Osteocyte (in vitro differentiated cells): Measurements from ENCODE around the gene DENND1A. TPM values are rescaled to one million over a fixed set of nuclear protein-coding genes. Genes with fewer than 3 reads are reported as not detected.
A peak's percentile ranks its signal among the peaks of the same experiment; 100 is the strongest.

Experiments used
- DNase-seq: peaks from one replicate; pipeline ENCODE4 v3.0.0; 2021; ENCODE audit warnings: mixed read lengths; ENCODE audit not compliant: unreplicated experiment; ENCODE audit errors: extremely low spot score
- H3K27ac Mint-ChIP-seq: one replicate; pipeline ENCODE4 v1.8.0; 2021; ENCODE audit warnings: mild to moderate bottlenecking, mixed read lengths; ENCODE audit not compliant: unreplicated experiment
- H3K27me3 Mint-ChIP-seq: one replicate; pipeline ENCODE4 v1.8.0; 2021; ENCODE audit warnings: mixed read lengths; ENCODE audit not compliant: unreplicated experiment
- H3K36me3 Mint-ChIP-seq: one replicate; pipeline ENCODE4 v1.8.0; 2021; ENCODE audit warnings: mixed read lengths; ENCODE audit not compliant: unreplicated experiment
- H3K4me1 Mint-ChIP-seq: one replicate; pipeline ENCODE4 v1.8.0; 2021; ENCODE audit warnings: mixed read lengths; ENCODE audit not compliant: unreplicated experiment
- H3K4me3 Mint-ChIP-seq: one replicate; pipeline ENCODE4 v1.8.0; 2021; ENCODE audit warnings: mild to moderate bottlenecking, moderate library complexity, mixed read lengths; ENCODE audit not compliant: unreplicated experiment
- H3K9me3 Mint-ChIP-seq: one replicate; pipeline ENCODE4 v1.8.0; 2021; ENCODE audit warnings: mixed read lengths; ENCODE audit not compliant: unreplicated experiment
- total RNA-seq: library from RNA; stranded (reverse); gene quantifications from 2 replicates; pipeline ENCODE4 v1.2.1, GENCODE V29; 2021
- TF ChIP-seq, protein P1 (sequence below): fragments of 200-600 bp; sonication (generic); IDR thresholded peaks from 2 replicates; pipeline ENCODE4 v1.5.0; 2021; ENCODE audit warnings: antibody characterized with exemption, mild to moderate bottlenecking, moderate library complexity

The DENND1A gene
- total RNA-seq, 1 donor from 2014 or later, result 19.8 TPM

DNA sequence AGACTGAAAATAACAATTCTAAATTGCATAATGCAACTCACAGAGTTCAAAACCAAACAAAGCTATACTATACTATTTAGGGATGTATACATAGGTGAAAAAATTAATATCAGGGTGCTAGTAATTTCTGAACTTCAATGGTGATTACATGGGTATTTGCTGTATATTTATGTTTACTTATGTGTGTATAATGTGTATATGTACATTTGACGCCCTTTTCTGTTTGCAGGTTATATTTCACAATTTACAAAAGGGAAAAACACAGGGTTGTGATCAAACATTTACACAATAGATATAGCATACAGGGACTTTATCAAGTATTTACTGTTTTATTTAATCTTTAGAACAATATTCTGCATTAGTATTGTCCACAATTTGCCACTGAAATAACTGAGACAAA is 184.0 kb downstream of the DENND1A start:
- Mint-ChIP-seq H3K4me1 (peaks cover 38% of the 10 kb centered on the region), H3K9me3 (no peaks in the 10 kb centered on the region), H3K36me3 (peaks cover 4% of the 10 kb centered on the region), H3K27ac (no peak overlapping the region), H3K4me3 (no peak overlapping the region), H3K27me3 (no peaks in the 10 kb centered on the region)
- DNase-seq, result no peak
- TF ChIP-seq, protein P1, sequence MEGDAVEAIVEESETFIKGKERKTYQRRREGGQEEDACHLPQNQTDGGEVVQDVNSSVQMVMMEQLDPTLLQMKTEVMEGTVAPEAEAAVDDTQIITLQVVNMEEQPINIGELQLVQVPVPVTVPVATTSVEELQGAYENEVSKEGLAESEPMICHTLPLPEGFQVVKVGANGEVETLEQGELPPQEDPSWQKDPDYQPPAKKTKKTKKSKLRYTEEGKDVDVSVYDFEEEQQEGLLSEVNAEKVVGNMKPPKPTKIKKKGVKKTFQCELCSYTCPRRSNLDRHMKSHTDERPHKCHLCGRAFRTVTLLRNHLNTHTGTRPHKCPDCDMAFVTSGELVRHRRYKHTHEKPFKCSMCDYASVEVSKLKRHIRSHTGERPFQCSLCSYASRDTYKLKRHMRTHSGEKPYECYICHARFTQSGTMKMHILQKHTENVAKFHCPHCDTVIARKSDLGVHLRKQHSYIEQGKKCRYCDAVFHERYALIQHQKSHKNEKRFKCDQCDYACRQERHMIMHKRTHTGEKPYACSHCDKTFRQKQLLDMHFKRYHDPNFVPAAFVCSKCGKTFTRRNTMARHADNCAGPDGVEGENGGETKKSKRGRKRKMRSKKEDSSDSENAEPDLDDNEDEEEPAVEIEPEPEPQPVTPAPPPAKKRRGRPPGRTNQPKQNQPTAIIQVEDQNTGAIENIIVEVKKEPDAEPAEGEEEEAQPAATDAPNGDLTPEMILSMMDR, result no peak

DNA sequence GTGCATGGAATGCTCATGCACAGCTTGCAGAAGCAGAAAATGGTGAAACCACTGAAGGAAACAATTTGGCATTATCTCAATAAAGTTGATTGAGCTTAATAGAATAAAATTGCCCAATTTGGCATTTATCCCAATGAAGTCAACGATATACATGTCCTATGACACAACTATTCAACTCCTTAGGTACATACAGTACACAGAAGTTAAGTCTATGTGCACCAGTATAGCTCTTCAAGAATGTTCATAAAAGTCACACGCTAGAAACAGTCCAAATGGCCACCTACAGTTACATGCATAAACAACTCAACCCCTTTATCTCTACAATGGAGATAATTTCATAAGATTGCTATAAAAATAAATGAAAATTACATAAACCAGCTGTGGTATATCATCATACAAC is 184.5 kb downstream of the DENND1A start:
- H3K36me3 Mint-ChIP-seq, result peaks cover 4% of the 10 kb centered on the region
- H3K4me3 Mint-ChIP-seq, result no peak overlapping the region
- DNase-seq, result no peak
- peaks cover 42% of the 10 kb centered on the region for H3K4me1 Mint-ChIP-seq
- no peaks in the 10 kb centered on the region for H3K27me3 Mint-ChIP-seq
- TF ChIP-seq, protein P1, result no peak
- no peak overlapping the region for H3K27ac Mint-ChIP-seq
- H3K9me3 Mint-ChIP-seq, result no peaks in the 10 kb centered on the region

DNA sequence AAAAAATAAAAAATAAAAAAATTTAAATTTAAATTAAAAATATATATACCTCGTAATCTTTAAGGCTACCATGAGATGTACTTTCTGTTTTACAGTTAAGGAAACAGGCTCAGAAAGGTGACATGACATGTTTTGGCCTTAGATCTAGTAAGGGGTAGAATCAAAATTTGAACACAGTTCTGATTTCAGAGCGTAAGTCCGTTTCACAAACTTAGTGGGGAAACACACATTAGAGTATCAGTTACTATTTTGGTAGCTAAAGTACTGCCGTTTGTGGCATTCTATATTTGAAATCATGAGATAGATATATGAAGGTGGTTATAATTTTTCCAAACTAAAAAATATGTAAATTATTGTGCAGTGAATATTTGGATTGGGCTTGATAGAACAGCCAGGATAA is 186.2 kb downstream of the DENND1A start:
- TF ChIP-seq, protein P1, result no peak
- no peaks in the 10 kb centered on the region for H3K9me3 Mint-ChIP-seq
- H3K27ac Mint-ChIP-seq, result no peak overlapping the region
- peaks cover under 1% of the 10 kb centered on the region for H3K36me3 Mint-ChIP-seq
- no peak for DNase-seq
- H3K27me3 Mint-ChIP-seq, result no peaks in the 10 kb centered on the region
- H3K4me3 Mint-ChIP-seq, result no peak overlapping the region
- peaks cover 25% of the 10 kb centered on the region for H3K4me1 Mint-ChIP-seq

DNA sequence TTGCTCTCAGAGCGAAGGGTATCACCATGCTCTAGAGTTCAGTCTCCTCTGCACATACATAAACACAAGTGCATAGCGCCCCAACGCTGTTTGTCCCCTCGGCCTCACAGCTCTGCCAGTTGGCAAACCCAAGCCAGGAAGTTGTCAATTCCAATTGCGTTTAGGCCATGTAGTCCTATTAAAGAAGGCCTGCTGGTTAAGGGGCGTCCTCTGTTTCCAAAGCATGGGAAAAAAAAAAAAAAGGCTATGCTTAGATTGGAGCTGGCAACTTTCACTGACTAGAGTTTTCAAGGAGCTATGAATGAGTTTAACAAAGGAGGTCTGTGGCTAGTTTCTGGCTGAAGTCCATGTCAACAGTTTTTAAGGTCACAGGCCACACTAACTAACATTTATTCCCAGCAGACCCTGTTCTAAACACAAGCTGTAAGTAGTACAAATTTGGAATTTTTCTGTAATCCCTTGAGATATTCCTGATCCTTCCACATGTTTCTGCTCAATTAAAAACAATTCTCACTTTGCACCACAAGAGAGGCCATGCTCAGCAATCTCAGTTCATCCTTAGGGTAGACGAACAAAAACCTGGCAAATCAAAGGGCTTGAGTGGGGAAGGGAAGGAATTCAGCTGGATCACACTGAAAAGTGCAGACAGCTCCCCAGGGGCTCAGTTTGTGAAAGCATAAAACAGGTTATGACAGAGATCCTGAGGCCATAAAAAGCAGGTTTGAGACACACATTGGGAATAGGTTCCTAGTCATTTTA is 187.7 kb downstream of the DENND1A start:
- TF ChIP-seq, protein P1, result no peak
- Mint-ChIP-seq H3K4me3 (no peak overlapping the region), H3K9me3 (no peaks in the 10 kb centered on the region), H3K27me3 (no peaks in the 10 kb centered on the region), H3K4me1 (peaks cover 24% of the 10 kb centered on the region), H3K36me3 (peaks cover 4% of the 10 kb centered on the region), H3K27ac (peak overlapping the region; percentile 28)
- DNase-seq, result no peak

DNA sequence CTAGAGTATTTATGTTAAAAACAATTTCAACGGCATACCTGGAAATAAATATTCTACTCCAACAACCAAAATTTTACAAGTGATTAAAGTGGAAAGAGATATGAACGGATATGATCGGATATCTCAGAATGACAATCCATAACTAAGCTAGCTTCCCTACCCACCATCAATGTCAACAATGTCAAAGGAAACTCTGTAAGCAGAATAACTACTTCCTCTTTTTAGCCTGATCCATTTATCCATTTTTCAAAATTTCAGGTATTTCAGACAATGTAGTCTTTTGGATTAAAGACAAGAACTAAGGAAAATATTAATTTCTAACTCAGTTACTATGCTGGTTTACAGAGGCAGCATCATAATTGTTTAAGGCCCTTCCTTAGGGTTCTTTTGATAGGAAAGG is 188.7 kb downstream of the DENND1A start:
- TF ChIP-seq, protein P1, result no peak
- Mint-ChIP-seq H3K4me1 (peaks cover 24% of the 10 kb centered on the region), H3K27ac (no peak overlapping the region), H3K9me3 (no peaks in the 10 kb centered on the region), H3K27me3 (no peaks in the 10 kb centered on the region), H3K4me3 (no peak overlapping the region), H3K36me3 (peaks cover 4% of the 10 kb centered on the region)
- no peak for DNase-seq
